Stimulated activated effector memory CD8-positive, alpha-beta T cell treated with anti-CD3 and anti-CD28 coated beads, Interleukin-12 subunit alpha, Interleukin-12 subunit beta, amount 100 ng/mL, for 72 hours (primary cell): ENCODE results near the gene RCOR1.
A peak's percentile ranks its signal among the peaks of the same experiment; 100 is the strongest.

Source experiments
- ATAC-seq: fragments of 150-1000 bp; cut with Tn5 transposase; 2 replicates; pipeline ENCODE4 v1.10.0; 2021
- DNase-seq, 2 donors: peaks; one replicate each; pipeline ENCODE4 v3.0.0; 2021 to 2022; ENCODE audit warnings: low spot score in 2 of 2
- H3K27ac Mint-ChIP-seq: one replicate; pipeline ENCODE4 v1.8.0; 2022; ENCODE audit warnings: mild to moderate bottlenecking, mixed read lengths
- H3K36me3 Mint-ChIP-seq: one replicate; pipeline ENCODE4 v1.8.0; 2022; ENCODE audit warnings: mild to moderate bottlenecking, mixed read lengths
- H3K4me1 Mint-ChIP-seq: one replicate; pipeline ENCODE4 v1.8.0; 2022; ENCODE audit warnings: mixed read lengths
- H3K4me3 Mint-ChIP-seq: one replicate; pipeline ENCODE4 v1.8.0; 2022; ENCODE audit warnings: mild to moderate bottlenecking, mixed read lengths
- H3K9me3 Mint-ChIP-seq: one replicate; pipeline ENCODE4 v1.8.0; 2022; ENCODE audit warnings: mixed read lengths

The RCOR1 gene

DNA sequence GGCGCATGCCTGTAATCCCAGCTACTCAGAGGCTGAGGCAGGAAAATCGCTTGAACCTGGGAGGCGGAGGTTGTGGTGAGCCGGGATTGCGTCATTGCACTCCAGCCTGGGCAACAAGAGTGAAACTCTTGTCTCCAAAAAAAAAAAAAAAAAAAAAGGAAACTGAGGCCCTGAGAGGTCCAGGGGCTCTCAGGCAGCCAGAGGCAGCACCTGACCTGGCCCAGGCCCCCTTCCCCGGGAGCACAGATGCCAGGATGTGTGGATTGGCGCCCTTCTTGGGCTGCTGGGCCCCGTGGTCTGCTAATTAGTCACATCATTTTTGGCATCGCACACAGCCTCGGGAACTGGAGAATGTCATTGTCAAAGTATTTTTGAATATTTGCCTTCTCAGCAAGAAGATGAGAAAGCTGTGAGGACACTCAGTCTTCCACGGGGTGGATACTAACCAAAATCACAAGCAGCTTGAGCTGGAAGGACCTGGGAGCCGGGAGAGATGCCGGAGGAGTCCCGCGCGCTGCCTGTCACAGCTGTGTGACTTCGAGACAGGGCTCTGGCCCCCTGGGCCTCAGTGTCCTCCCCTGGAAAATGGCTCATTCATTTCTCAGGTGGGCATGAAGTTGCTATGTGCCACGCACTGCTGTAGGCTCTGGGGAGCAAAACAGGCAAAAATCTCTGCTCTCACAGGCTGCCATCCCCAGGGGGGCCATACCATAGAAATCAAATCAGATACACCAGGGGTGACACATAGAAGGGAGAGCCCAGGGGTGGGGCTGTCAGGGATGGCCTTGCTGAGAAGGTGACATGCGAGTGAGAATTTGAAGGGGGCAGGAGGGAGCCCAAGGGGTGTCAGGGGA is 12.5 kb upstream of the RCOR1 start:
- H3K36me3 Mint-ChIP-seq, result no peaks in the 10 kb centered on the region
- no peak overlapping the region for H3K4me3 Mint-ChIP-seq
- DNase-seq (no peak), ATAC-seq (no peak)
- H3K9me3 Mint-ChIP-seq, result no peaks in the 10 kb centered on the region
- H3K4me1 Mint-ChIP-seq, result no peaks in the 10 kb centered on the region
- peak overlapping the region; percentile 36 for H3K27ac Mint-ChIP-seq

DNA sequence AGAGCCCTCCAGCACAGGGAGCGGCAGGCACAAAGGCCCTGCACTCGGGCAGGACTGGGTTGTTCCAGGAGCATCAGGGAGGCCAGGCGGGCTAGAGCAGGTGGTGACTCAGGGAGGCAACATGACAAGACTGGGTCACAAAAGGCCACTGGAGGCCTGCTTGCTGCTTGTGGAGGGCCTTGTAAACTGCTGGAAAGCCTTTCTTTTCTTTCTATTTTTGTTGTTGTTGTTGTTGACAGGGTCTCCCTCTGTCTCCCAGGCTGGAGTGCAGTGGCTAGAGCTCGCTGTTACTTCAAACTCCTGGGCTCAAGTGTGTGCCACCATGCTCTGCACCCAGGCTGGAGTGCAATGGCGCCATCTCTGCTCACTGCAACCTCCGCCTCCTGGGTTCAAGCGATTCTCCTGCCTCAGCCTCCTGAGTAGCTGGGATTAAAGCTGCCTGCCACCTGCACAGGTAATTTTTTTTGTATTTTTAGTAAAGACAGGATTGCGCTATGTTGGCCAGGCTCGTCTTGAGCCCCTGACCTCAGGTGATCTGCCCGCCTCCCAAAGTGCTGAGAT is 11.8 kb upstream of the RCOR1 start:
- Mint-ChIP-seq H3K27ac (peak overlapping the region; percentile 36), H3K4me3 (no peak overlapping the region), H3K9me3 (no peaks in the 10 kb centered on the region), H3K4me1 (no peaks in the 10 kb centered on the region), H3K36me3 (no peaks in the 10 kb centered on the region)
- ATAC-seq (no peak), DNase-seq (no peak)

DNA sequence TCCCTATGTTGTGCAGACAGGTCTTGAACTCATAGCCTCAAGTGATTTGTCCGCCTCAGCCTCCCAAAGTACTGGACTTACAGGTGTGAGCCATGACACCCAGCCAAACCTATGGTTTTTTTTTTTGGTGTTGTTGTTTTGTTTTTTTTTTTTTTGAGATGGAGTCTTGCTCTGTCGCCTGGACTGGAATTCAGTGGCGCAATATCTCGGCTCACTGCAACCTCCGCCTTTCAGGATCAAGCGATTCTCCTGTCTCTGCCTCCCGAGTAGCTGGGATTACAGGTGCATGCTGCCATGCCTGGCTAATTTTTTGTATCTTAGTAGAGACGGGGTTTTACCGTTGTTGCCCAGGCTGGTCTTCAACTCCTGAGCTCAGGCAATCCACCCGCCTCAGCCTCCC is 11.3 kb upstream of the RCOR1 start:
- H3K36me3 Mint-ChIP-seq, result no peaks in the 10 kb centered on the region
- no peak overlapping the region for H3K27ac Mint-ChIP-seq
- no peaks in the 10 kb centered on the region for H3K9me3 Mint-ChIP-seq
- ATAC-seq (no peak), DNase-seq (no peak)
- no peak overlapping the region for H3K4me3 Mint-ChIP-seq
- H3K4me1 Mint-ChIP-seq, result no peaks in the 10 kb centered on the region

DNA sequence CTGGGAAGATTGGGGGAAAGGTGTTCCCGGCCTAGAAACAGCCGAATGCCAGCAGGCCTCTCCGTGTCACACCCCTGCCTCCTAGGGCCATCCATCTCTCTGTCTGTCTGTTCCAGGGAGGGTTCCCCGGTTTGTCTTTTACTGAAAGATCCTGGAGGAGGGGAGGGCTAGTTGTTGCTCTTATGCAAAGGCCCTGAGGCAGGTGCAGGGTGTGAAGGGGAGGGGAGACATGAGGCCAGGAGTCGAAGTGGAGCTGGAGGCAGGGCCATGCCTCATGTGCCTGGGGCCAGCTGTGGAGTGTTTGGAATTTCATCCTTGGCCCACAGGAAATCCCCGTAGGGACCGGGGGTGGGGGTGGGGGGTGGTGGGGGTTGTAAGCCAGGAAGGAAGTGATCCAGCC is 8.7 kb upstream of the RCOR1 start:
- ATAC-seq, result no peak
- H3K4me1 Mint-ChIP-seq, result no peaks in the 10 kb centered on the region

DNA sequence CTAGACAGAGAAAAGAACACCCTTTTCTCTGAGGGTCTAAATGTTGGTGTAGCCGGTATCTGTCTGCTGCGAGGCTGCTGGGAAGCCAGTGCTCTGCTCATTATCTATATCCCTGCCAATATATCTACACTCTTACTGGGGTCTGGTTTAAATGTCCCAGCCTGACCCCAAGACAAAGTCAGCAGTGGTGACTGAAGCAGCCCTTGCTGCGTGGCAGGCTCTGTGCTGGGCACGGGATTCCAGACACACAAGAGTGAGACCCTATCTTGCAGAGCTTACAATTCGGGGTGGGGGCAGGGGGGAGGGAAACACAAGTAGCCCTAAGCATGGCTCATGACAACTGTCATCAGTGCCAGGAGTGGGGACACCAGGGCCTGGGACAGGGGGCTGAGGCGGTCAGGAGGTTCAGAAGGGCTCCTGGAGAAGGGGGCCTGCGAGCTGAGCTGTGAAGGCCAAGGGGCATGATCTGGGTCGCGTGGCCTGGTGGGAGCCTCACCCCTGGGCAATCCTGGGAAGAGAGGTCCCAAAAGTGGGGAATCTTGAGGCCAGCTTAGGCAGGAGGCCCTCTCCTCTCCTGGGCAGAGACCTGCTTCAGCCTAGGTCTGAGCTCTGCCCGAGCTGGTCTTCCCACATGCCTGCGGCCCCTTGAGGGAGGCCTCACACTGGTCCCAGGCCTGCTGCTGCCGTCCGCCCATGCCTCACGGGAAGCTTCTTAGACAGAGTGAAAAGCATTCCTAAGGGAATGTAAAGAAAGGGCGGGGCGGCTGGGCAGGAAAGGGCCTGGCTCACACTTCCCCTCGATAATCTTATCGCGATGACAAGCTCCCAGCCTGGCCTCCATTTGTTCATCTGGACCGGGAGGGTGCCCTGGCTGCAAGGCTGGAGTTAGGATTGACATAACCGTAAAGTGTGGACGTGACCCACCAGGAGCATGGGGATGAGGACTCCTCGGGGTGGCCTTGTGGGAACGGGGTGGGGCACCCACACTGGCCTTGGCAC is 7.3 kb upstream of the RCOR1 start:
- peak; percentile 42 for ATAC-seq

More for the DNA sequence above, 8.7 kb upstream of the RCOR1 start:
- no peak for DNase-seq
- H3K27ac Mint-ChIP-seq, result peak overlapping the region; percentile 40
- no peak overlapping the region for H3K4me3 Mint-ChIP-seq
- no peaks in the 10 kb centered on the region for H3K36me3 Mint-ChIP-seq
- no peaks in the 10 kb centered on the region for H3K9me3 Mint-ChIP-seq

DNA sequence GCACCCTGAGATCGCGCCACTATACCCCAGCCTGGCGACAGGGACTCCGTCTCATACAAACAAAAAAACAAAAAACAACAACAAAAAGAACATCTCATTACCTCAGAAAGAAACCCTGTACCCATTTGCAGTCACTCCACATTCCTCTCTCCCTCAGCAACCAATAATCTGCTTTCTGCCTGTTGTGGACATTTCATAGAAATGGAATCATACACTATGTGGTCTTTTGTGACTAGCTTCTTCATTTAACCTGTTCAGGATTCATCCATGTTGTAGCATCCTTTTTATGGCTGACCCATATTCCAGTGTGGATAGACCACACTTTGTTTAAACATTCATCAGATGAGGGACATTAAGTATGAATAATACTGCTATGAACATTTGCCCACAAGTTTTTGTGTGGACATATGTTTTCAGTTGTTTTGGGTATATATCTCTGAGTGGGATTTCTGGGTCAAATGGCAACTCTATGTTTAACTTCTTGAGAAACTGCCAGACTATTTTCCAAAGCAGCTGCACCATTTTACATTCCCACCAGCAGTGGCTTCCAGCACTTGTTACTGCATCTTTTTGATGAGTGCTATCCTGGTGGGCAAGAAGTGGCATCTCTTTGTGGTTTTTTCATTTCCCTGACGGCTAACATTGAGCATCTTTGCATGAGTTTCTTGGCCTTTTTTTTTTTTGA is 5.9 kb upstream of the RCOR1 start:
- ATAC-seq (no peak), DNase-seq (no peak)
- H3K4me3 Mint-ChIP-seq, result no peak overlapping the region
- H3K27ac Mint-ChIP-seq, result no peak overlapping the region
- peaks cover 6% of the 10 kb centered on the region for H3K4me1 Mint-ChIP-seq
- peaks cover 5% of the 10 kb centered on the region for H3K36me3 Mint-ChIP-seq
- no peaks in the 10 kb centered on the region for H3K9me3 Mint-ChIP-seq

More for the DNA sequence above, 7.3 kb upstream of the RCOR1 start:
- Mint-ChIP-seq H3K36me3 (peaks cover 5% of the 10 kb centered on the region), H3K9me3 (no peaks in the 10 kb centered on the region), H3K27ac (no peak overlapping the region), H3K4me1 (peaks cover 6% of the 10 kb centered on the region), H3K4me3 (no peak overlapping the region)
- no peak for DNase-seq

DNA sequence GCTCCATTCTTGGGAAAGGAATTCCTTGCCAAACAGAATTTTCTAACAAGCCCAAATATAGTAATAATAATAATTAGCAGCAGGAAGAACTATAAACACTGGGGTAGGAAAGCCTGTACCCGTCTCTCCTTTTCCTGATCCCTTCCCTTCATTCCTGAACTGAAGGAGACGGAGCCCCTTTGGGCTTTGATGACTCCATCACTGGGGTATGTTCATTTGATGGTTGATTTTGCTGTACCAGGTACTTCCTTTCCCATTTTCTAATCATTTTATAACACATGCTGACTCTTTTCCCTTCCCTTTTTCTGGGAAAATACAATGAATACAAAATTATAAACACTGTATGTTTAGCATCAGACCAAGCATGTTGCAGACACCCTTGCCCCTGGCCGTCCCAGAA is 3.6 kb upstream of the RCOR1 start:
- no peak for ATAC-seq
- DNase-seq, result no peak
- Mint-ChIP-seq H3K4me3 (no peak overlapping the region), H3K9me3 (no peaks in the 10 kb centered on the region), H3K36me3 (peaks cover 9% of the 10 kb centered on the region), H3K4me1 (peaks cover 10% of the 10 kb centered on the region), H3K27ac (no peak overlapping the region)

DNA sequence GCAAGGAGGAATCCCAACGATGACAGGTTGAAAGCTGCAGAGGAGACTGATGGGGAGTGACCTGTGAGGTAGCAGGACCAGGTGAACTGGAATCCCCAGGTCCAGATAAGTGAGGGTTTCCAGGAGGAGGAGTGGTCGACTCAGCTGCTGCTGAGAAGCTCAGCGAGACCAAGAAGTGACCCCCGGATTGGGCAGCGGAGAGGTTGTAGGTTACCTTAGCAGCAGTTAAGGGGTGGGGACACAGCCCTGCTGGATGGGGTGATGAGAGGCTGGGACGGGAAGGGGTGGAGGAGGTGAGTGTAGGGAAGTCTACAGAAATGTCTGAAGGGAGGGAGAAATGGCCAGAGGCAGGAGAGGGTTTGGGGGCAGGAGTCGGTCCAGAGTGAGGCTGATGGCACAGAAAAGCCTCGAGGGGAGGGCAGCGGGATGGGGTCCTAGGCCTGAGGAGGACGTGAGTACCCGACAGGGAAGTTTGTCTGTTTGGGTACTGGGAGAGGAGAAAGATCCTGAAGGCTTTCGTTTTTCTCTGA is 2.6 kb upstream of the RCOR1 start:
- ATAC-seq (no peak), DNase-seq (no peak)
- Mint-ChIP-seq H3K27ac (no peak overlapping the region), H3K4me3 (peak overlapping the region; percentile 86), H3K36me3 (peaks cover 11% of the 10 kb centered on the region), H3K4me1 (peaks cover 19% of the 10 kb centered on the region), H3K9me3 (no peaks in the 10 kb centered on the region)

DNA sequence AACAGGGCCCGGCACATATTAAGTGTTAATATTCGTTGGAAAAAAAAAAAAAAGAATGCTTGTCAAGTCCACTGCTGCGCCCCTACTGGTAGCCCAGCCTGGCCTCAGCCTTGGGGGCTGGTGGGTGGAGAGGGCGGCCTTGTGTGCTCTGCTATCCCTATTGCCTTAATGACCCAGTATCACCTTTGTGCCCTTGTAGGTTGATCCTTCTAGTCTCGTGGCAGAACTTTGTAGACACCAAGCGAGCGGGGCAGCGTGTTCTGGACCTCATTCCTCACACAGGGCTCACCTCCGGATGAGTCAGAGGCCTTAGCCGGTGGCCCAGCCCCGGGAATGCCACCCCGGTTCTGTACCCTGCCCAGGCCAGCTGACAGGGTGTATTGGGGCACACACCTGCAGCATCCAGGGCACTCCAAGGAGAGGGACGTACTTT is 1.8 kb upstream of the RCOR1 start:
- no peaks in the 10 kb centered on the region for H3K9me3 Mint-ChIP-seq
- ATAC-seq (no peak), DNase-seq (peak in 1 of 2 donors; percentile 5)
- H3K4me3 Mint-ChIP-seq, result peak overlapping the region; percentile 86
- H3K36me3 Mint-ChIP-seq, result peaks cover 11% of the 10 kb centered on the region
- peak overlapping the region; percentile 93 for H3K27ac Mint-ChIP-seq
- H3K4me1 Mint-ChIP-seq, result peaks cover 24% of the 10 kb centered on the region

DNA sequence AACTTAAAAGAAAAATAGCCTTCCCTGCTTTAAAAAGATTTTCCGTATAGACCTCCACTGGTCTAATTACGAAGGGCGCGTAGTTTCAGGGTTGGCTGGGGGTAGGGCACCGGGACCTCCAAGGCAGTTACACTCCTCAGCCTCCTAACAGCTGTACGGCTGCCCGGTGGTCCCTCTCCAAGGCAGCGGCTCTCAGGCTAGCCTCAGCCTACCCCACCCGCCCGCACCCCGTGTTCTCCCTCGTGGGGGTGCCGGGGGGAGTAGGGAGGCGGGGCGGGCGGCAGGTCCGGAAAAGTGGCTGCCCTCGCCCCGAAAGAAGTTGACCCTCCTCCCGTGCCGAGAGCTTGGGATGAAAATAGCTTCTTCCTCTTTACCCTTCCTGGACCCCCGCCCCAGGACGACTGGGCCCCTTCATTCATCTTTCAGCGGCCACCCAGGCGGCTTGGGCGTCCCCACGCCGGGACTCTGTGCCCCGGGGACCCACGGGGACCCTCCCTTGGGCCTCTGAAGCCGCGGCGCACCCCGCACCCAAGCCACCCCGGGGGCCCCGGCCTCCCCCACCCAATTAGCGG is 991 bp upstream of the RCOR1 start:
- peaks cover 24% of the 10 kb centered on the region for H3K4me1 Mint-ChIP-seq
- peak overlapping the region; percentile 93 for H3K27ac Mint-ChIP-seq
- H3K36me3 Mint-ChIP-seq, result peaks cover 18% of the 10 kb centered on the region
- H3K4me3 Mint-ChIP-seq, result peak overlapping the region; percentile 86
- DNase-seq, result peak in 1 of 2 donors; percentile 19
- ATAC-seq, result no peak
- no peaks in the 10 kb centered on the region for H3K9me3 Mint-ChIP-seq

DNA sequence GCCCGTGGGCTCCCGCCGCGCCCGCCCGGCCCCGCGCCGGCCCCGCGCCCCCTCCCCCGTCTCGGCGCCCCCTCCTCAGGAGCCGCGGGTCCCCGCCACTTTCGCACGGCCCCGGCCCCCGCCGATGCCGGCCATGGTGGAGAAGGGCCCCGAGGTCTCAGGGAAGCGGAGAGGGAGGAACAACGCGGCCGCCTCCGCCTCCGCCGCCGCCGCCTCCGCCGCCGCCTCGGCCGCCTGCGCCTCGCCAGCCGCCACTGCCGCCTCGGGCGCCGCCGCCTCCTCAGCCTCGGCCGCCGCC is 263 bp downstream of the RCOR1 start:
- H3K4me1 Mint-ChIP-seq, result peaks cover 24% of the 10 kb centered on the region
- peak overlapping the region; percentile 86 for H3K4me3 Mint-ChIP-seq
- peaks cover 30% of the 10 kb centered on the region for H3K36me3 Mint-ChIP-seq
- H3K27ac Mint-ChIP-seq, result no peak overlapping the region
- peak in 1 of 2 donors; percentile 32 for DNase-seq
- peak; percentile 8 for ATAC-seq
- no peaks in the 10 kb centered on the region for H3K9me3 Mint-ChIP-seq

DNA sequence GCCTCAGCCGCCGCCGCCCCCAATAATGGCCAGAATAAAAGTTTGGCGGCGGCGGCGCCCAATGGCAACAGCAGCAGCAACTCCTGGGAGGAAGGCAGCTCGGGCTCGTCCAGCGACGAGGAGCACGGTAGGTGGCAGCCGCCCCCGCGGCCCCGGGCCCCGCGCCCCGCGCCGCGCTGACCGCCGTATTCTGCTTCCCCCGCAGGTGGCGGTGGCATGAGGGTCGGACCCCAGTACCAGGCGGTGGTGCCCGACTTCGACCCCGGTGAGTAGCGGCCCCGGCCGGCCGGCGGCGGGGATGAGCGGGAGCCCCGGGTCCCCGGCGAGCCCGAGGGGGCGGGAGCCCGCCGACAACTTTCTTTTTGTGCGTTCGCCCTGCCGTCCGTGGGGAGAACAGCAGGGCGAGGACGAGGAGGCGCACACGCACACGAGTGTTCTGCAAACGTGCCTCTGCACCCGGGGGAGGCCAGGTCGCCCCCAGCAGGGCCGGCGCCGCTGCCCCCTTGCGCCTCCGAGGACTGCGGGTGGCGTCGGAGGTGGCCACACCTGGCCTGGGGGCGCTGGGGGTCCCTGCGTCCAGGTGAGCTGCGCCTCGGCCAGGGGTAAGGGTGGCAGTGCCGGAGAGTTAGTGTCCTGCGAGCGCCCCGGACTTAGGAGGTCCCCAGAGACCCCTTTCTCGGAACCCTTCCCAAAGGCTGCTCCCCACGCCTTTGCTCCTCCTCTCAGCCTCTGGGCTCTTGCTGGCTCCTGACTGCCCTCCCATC is 794 bp downstream of the RCOR1 start:
- Mint-ChIP-seq H3K4me3 (peak overlapping the region; percentile 86), H3K36me3 (peaks cover 30% of the 10 kb centered on the region), H3K27ac (peak overlapping the region; percentile 12), H3K4me1 (peaks cover 24% of the 10 kb centered on the region), H3K9me3 (no peaks in the 10 kb centered on the region)
- peak; percentile 27 for ATAC-seq
- peak in 1 of 2 donors; percentile 77 for DNase-seq

DNA sequence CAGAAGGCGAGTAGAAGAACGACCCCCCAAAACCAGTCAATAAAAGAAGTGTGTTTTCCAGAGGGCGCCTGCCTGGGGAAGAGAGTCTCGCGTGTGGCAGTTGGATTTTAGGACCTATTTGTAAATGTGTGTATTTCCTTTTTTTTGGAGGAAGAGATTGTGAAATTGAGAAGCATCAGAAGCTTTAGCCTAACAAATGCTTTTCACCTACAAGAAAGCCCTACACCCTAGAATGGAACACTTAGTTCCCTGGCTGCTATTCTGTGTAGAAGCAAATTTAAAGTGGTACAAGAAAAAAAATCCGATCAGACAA is 1.3 kb downstream of the RCOR1 start:
- peak overlapping the region; percentile 86 for H3K4me3 Mint-ChIP-seq
- H3K27ac Mint-ChIP-seq, result peak overlapping the region; percentile 12
- H3K4me1 Mint-ChIP-seq, result peaks cover 24% of the 10 kb centered on the region
- H3K9me3 Mint-ChIP-seq, result no peaks in the 10 kb centered on the region
- DNase-seq (no peak), ATAC-seq (no peak)
- H3K36me3 Mint-ChIP-seq, result peaks cover 30% of the 10 kb centered on the region
